HG03025 (cell line): Measurements from ENCODE around the gene CBX1.
"Not testable (repeated sequence)": the region's sequence is repeated elsewhere in the genome, so short reads cannot be mapped to it uniquely, and the experiment has no call there.

Source experiments
- ATAC-seq: cut with Tn5 transposase; IDR thresholded peaks from one replicate; pipeline ENCODE4 v1.9.1; 2021; ENCODE audit warnings: mild to moderate bottlenecking, moderate library complexity; ENCODE audit not compliant: unreplicated experiment, low FRiP score

CBX1 gene

GRCh38 chr17:48123776-48124388 lies 22.6 kb upstream of the CBX1 start:
- no peak for ATAC-seq

GRCh38 chr17:48123111-48123510 lies 21.8 kb upstream of the CBX1 start:
- ATAC-seq: no peak

GRCh38 chr17:48122665-48123045 lies 21.4 kb upstream of the CBX1 start:
- no peak for ATAC-seq

GRCh38 chr17:48121923-48122664 lies 20.8 kb upstream of the CBX1 start:
- no peak for ATAC-seq

- no peak for ATAC-seq
These were observed 12.0 kb upstream of the CBX1 start for GRCh38 chr17:48113201-48113676.

- no peak for ATAC-seq
These were observed 10.6 kb upstream of the CBX1 start for GRCh38 chr17:48111937-48112241.

GRCh38 chr17:48110761-48111160 lies 9.5 kb upstream of the CBX1 start:
- ATAC-seq: no peak

GRCh38 chr17:48107137-48108055 lies 6.1 kb upstream of the CBX1 start, which contains the start of gene SNX11:
TSS of gene SNX11 (plus strand) at chr17:48107766. CDS start at chr17:48112044, 4,278 bp downstream.
- peak; percentile 73 for ATAC-seq

- no peak for ATAC-seq
These were observed 5.5 kb upstream of the CBX1 start for GRCh38 chr17:48106802-48107136.

GRCh38 chr17:48104440-48104839 lies 3.2 kb upstream of the CBX1 start:
- no peak for ATAC-seq

- no peak for ATAC-seq
These were observed 1.8 kb upstream of the CBX1 start for GRCh38 chr17:48102798-48103715.

- ATAC-seq: no peak
These were observed 919 bp upstream of the CBX1 start for GRCh38 chr17:48102043-48102750.

GRCh38 chr17:48100591-48101011 lies 677 bp downstream of the CBX1 start:
- no peak for ATAC-seq

- no peak for ATAC-seq
These were observed 1.1 kb downstream of the CBX1 start for GRCh38 chr17:48100160-48100559.

GRCh38 chr17:48095611-48096010 lies 5.7 kb downstream of the CBX1 start:
- ATAC-seq: no peak

GRCh38 chr17:48093341-48094045 lies 7.8 kb downstream of the CBX1 start:
- no peak for ATAC-seq

GRCh38 chr17:48084932-48085331 lies 16.3 kb downstream of the CBX1 start:
- ATAC-seq: no peak

GRCh38 chr17:48081858-48082257 lies 19.4 kb downstream of the CBX1 start:
- ATAC-seq: no peak

- not testable (repeated sequence) for ATAC-seq
These were observed 24.1 kb downstream of the CBX1 start for GRCh38 chr17:48077152-48077551.
